Measurements from ENCODE around the gene ZNF280A.

ZNF280A gene

DNA sequence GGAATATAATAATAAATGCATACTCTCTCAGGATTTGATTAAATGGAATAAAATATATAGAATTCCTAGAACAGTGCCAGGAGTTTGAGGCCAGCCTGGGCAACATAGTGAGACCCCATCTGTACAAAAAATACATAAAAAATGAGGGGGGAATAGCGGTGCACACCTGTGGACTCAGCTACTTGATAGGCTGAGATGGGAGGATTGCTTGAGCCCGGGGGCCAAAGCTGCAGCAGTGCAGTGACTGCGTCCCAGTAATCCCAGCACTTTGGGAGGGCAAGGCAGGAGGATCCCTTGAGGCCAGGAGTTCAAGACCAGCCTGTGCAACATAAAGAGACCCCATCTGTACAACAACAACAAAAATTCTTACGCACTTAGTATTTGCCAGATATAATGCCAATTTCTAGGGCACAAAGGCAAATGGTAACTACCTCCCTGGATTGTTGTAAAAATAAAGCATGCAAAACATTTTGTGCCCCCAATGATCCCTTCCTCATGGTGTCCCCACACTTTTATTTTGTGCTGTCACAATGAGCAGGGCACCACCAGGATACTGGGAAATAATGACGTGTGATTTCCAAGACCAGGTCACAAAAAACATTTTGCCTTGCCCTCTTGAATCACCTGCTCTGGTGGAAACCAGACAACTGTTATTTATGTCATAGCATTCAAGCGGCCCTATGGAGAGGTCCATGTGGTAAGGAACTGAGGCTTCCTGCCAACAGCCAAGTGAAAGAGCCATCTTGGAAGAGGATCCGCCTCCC lies 18.3 kb upstream of the ZNF280A start:
- DNase-seq (ENCODE audit: low read depth), result no peak
- H3K4me3 ChIP-seq (ENCODE audit: low read depth, low read length), result no peak overlapping the region
- TF ChIP-seq MYC (IDR thresholded peaks at IDR 0.05; ENCODE audit: low read depth, low read length), result no peak
- TF ChIP-seq, protein P1, sequence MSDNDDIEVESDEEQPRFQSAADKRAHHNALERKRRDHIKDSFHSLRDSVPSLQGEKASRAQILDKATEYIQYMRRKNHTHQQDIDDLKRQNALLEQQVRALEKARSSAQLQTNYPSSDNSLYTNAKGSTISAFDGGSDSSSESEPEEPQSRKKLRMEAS (IDR thresholded peaks at IDR 0.05; ENCODE audit: low read depth, low read length), result no peak
- TF ChIP-seq POLR2A (IDR thresholded peaks at IDR 0.05; ENCODE audit: extremely low read depth, insufficient read length), result no peak
- TF ChIP-seq, protein P2, sequence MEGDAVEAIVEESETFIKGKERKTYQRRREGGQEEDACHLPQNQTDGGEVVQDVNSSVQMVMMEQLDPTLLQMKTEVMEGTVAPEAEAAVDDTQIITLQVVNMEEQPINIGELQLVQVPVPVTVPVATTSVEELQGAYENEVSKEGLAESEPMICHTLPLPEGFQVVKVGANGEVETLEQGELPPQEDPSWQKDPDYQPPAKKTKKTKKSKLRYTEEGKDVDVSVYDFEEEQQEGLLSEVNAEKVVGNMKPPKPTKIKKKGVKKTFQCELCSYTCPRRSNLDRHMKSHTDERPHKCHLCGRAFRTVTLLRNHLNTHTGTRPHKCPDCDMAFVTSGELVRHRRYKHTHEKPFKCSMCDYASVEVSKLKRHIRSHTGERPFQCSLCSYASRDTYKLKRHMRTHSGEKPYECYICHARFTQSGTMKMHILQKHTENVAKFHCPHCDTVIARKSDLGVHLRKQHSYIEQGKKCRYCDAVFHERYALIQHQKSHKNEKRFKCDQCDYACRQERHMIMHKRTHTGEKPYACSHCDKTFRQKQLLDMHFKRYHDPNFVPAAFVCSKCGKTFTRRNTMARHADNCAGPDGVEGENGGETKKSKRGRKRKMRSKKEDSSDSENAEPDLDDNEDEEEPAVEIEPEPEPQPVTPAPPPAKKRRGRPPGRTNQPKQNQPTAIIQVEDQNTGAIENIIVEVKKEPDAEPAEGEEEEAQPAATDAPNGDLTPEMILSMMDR (IDR thresholded peaks at IDR 0.05; ENCODE audit: low read depth, low read length), result no peak

DNA sequence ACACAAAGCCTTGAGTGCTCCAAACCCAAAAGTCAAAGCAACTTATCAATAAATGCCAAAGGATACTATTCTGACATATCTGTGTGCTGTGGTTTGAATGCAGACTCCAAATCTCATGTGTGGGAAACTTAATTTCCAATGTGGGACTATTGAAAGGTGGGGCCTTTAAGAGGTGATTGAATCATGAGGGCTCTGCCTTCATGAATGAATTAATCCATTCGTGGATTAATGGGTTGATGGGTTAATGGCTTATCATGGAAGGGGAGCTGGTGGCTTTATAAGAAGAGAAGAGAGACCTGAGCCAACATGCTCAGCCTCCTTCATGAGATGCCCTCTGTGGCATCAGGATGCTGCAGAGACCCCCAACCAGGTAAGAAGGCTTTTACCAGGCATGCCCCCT lies 16.8 kb upstream of the ZNF280A start:
- no peak overlapping the region for H3K4me3 ChIP-seq (ENCODE audit: low read depth, low read length)
- TF ChIP-seq, protein P1 (IDR thresholded peaks at IDR 0.05; ENCODE audit: low read depth, low read length), result no peak
- TF ChIP-seq MYC (IDR thresholded peaks at IDR 0.05; ENCODE audit: low read depth, low read length) (no peak), POLR2A (IDR thresholded peaks at IDR 0.05; ENCODE audit: extremely low read depth, insufficient read length) (no peak)
- TF ChIP-seq, protein P2 (IDR thresholded peaks at IDR 0.05; ENCODE audit: low read depth, low read length), result no peak
- DNase-seq (ENCODE audit: low read depth), result no peak

DNA sequence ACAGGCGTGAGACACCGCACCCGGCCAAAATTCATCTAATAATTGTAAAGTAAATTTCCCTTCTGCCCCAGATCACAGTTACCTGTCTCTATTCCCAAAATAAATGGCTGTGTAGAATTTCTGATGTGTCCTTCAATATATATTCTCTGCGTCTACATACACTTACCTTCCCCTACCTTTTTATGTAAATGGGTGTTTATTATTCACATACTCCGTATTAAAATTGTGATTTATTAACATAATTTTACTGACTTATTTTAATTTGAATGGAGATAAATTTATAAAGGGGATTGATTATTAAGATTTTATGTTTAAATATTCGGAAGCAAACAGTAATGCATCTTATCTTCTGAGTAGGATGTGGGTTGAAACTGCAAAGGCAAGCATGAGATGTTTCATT lies 16.4 kb upstream of the ZNF280A start:
- no peak overlapping the region for H3K4me3 ChIP-seq (ENCODE audit: low read depth, low read length)
- no peak for DNase-seq (ENCODE audit: low read depth)
- TF ChIP-seq, protein P1 (IDR thresholded peaks at IDR 0.05; ENCODE audit: low read depth, low read length), result no peak
- TF ChIP-seq, protein P2 (IDR thresholded peaks at IDR 0.05; ENCODE audit: low read depth, low read length), result no peak
- TF ChIP-seq MYC (IDR thresholded peaks at IDR 0.05; ENCODE audit: low read depth, low read length) (no peak), POLR2A (IDR thresholded peaks at IDR 0.05; ENCODE audit: extremely low read depth, insufficient read length) (no peak)

DNA sequence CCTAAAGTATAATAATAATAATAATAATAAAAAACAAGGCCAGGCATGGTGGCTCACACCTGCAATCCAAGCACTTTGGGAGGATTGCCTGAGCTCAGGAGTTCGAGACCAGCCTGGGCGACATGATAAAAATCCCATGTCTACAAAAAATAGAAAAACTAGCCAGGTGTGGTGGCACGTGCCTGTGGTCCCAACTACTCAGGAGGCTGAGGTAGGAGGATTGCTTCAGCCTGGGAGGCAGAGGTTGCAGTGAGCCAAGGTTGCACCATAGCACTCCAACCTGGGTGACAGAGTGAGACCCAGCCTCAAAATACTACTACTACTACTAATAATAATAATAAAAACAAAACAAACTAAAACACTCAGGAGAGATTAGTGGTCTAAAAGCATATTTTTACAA lies 15.6 kb upstream of the ZNF280A start:
- DNase-seq (ENCODE audit: low read depth), result no peak
- H3K4me3 ChIP-seq (ENCODE audit: low read depth, low read length), result no peak overlapping the region
- no peak for TF ChIP-seq MYC (IDR thresholded peaks at IDR 0.05; ENCODE audit: low read depth, low read length)
- TF ChIP-seq, protein P2 (IDR thresholded peaks at IDR 0.05; ENCODE audit: low read depth, low read length), result no peak
- TF ChIP-seq, protein P1 (IDR thresholded peaks at IDR 0.05; ENCODE audit: low read depth, low read length), result no peak
- TF ChIP-seq POLR2A (IDR thresholded peaks at IDR 0.05; ENCODE audit: extremely low read depth, insufficient read length), result no peak

DNA sequence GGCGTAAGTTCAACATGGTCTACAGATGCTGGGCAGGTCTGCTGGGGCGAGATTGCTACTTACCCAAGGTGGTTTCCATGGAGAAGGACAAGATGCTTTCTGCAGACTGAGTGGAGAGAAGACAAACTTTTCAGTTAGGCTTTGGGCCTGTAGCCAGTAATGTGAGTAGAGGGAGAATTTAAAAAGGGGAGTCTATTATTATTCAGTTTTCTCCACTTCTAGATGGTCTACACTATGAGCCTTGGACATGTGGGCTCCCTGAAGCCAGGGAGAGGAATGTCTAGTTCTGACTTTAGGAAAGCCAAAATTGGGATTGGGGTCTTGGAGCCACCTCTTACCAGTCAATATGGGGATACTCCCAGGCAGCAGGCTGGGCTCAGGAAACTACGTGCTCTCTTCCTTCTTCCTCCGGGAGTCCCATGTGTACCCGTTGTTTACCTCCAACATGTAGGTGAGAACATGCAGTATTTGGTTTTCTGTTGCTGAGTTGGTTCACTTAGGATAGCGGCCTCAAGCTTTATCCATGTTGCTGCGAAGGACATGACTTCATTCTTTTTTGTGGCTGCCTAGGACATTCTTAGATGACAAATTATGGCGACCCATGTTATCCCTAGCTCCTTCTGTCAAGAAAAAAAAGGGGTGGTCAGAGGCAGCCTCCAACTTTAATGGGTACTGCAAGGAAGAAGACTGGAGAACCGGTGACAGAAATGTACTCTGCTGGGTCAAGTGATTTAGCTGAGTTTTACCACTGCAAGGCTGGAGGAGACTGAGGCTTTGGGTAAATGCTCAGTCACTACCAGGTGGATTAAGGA lies 14.7 kb upstream of the ZNF280A start:
- TF ChIP-seq, protein P1 (IDR thresholded peaks at IDR 0.05; ENCODE audit: low read depth, low read length), result no peak
- TF ChIP-seq POLR2A (IDR thresholded peaks at IDR 0.05; ENCODE audit: extremely low read depth, insufficient read length), result no peak
- TF ChIP-seq MYC (IDR thresholded peaks at IDR 0.05; ENCODE audit: low read depth, low read length), result no peak
- TF ChIP-seq, protein P2 (IDR thresholded peaks at IDR 0.05; ENCODE audit: low read depth, low read length), result no peak
- H3K4me3 ChIP-seq (ENCODE audit: low read depth, low read length), result no peak overlapping the region
- DNase-seq (ENCODE audit: low read depth), result no peak
